Measurements from ENCODE around the gene SWAP70. TPM values are rescaled to one million over a fixed set of nuclear protein-coding genes. Genes with fewer than 3 reads are reported as not detected.
"Not testable (repeated sequence)": the region's sequence is repeated elsewhere in the genome, so short reads cannot be mapped to it uniquely, and the experiment has no call there.

SWAP70 gene
- total RNA-seq, 1 experiment from 2014 or later, result 25.6 TPM

DNA sequence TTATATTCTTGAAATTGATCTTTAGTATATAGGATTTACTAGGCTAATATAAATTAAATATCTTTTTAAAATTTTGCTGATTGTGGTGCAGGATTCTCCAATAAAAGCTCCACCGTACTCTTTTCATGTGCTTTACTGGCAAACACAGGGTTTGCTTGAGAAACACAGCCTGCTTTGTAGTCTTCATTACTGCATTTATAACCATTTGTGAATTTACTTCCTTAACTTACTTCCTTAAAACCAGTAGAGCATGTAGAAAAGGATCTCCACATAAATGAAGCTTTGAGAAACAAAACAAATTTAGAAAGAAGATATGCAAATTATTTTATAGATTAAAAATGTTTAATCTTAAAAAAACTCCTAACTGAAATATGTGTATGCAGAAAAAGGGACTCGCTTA is 28.8 kb downstream of the SWAP70 start:
- no peak for DNase-seq (ENCODE audit: low read depth)

DNA sequence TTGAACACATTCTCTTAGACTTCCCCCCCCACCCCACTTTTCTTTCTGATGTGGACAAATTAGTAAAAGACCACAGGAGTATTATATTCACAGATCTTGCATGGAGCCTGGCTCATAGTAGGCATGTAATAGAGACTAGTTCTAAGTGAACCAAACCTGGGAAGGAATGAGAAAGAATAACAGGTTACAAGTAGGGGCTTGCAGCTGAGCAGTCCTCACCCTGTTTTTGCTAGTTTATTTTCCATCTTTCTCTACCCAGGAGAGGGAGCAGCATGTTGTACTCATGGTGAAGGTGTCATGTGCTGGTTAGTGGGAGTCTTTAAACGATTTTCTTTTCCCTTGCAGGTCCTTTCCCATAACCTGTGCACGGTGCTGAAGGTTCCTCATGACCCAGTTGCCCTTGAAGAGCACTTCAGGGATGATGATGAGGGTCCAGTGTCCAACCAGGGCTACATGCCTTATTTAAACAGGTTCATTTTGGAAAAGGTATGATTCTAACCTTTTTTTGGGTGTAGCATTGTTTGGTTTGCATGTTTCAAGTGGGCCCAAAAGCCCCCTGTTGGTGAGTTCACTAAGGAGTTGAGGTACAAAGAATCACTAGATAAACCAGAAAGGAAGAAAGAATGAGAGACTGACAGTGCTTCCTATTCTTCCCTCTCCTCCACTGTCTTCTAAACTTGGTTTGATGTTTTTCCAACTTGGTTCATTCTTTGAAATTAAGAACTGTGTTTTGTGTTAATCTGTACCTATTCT is 30.1 kb downstream of the SWAP70 start:
- no peak for DNase-seq (ENCODE audit: low read depth)

DNA sequence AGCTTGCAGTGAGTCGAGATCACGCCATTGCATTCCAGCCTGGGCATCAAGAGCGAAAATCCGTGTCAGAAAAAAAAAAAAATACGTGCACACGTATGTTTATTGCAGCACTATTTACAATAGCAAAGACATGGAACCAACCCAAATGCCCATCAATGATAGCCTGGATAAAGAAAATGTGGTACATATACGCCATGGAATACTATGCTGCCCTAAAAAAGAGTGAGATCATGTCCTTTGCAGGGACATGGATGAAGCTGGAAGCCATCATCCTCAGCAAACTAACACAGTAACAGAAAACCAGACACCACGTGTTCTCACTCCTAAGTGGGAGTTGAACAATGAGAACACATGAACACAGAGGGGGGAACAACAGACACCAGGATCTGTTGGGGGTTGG is 31.4 kb downstream of the SWAP70 start:
- DNase-seq (ENCODE audit: low read depth), result not testable (repeated sequence)

DNA sequence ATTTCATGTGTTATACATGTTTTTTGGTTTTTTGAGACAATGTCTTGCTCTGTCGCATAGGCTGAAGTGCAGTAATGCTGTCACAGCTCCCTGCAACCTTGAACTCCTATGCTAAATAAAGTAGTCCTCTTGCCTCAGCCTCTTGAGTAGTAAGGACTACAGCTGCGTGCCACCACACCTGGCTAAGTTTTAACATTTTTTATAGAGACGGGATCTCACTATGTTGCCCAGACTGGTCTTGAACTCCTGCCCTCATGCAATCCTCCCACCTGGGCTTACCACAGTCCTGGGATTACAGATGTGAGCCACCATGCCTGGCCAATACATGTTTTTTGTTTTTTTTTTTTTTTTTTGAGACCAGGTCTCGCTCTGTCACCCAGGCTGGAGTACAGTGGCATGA is 33.9 kb downstream of the SWAP70 start:
- DNase-seq (ENCODE audit: low read depth), result no peak

DNA sequence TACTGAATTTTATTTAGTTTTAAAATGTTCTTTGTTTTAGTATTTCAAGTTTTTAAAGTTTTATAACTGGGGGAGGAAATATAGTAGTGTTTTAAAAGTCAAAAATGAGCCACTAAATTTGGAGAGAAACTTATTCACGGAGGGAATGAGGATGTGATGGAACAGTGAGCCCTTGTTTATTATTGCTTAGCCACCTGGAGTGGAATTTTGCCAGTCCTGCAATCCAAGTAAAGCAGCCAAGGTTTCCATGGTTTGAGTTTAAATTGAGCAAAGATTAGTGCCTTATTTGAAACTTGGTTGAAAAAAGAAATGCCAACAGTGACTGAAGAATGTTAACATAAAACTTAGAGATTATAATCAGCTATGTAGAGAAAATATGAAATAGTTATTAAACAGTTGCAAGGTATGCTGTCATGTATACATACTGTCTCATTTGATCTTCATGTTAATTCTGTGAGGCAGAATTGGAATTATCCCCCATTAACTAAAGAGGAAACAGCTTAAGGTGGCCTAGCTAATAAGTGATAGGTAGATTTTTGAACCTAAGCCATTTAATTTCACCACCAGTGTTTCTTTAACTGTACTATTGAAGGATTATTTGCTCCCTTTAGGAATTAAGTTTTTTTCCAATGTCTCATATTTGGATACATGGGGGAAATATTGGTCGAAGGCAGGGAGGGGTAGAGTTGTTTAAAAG is 36.4 kb downstream of the SWAP70 start:
- DNase-seq (ENCODE audit: low read depth), result no peak

DNA sequence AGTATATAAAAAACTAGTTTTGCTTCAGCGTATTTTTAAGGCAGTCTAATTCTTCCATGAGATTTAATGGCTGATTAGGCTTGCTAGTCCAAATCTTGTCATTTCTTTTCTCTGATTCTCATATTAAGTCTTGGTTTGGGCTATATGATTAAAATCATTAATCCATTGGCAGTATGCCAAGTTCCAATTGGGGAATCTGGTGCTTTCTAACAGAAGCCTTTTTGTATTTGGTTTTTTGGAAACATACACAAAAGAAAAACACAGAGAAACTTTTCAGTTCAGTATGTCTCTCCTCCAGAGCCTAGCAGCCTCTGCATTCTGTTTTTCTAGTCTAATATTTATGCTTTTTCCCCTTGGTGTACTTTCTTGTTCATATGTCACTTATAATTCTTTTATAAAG is 37.9 kb downstream of the SWAP70 start:
- DNase-seq (ENCODE audit: low read depth), result no peak

DNA sequence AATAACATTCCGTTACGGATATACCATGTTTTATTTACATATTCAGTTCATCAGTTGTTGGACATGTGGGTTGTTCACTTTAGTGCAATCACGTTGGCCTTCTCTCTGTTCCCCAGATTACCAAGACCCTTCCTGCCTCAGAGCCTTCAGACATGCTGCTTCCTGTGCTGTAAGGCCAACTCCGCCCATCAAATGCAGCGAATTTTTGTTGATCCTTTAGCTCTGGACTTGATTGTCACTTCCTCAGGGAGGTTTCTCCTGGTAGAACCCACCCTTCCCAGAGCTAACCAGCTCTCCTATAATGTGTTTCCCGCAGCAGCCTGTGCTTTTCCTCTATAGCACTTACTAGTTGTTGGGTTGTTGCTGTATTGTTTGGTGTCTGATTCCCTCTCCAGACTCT is 39.4 kb downstream of the SWAP70 start:
- DNase-seq (ENCODE audit: low read depth), result no peak

DNA sequence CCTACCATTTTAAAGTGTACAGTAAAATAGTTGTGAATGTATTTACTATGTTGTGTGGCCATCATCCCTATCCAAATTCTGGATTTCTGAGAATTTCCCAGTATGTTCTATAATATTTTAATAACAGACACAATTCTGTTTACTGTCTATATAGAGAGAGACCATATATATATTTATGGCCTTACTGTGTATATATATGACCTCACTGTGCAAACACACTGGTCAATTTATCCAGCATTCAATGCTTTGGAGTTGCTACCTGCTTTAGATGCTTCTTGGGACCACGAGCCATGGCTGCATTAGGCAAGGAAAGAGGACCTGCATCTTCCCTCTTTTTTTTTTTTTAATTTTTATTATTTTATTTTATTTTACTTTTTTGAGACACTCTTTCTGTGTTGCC is 40.2 kb downstream of the SWAP70 start:
- DNase-seq (ENCODE audit: low read depth), result no peak

DNA sequence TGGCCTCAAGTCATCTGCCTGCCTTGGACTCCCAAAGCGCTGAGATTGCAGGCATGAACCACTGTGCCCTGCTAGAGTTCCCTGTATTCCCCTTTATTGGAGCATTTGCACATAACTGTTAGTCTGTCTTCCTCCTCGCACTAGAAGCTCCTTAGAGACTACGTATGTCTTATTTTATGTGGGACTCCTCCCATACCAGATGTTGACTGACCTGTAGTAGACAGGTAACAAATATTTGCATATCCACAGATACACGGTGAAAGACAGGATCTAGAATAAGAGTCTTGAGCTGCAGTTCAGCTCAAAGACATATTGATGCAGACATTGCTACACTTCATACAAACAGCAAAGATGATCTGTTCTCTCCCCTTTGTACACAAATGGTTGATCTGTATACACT is 40.7 kb downstream of the SWAP70 start:
- DNase-seq (ENCODE audit: low read depth), result no peak

DNA sequence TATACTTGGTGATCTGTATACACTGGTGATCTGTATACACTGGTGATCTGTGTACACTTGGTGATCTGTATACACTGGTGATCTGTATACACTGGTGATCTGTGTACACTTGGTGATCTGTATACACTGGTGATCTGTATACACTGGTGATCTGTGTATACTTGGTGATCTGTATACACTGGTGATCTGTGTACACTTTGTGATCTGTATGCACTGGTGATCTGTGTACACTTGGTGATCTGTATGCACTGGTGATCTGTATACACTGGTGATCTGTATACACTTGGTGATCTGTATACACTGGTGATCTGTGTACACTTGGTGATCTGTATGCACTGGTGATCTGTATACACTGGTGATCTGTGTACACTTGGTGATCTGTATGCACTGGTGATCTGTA is 41.5 kb downstream of the SWAP70 start:
- DNase-seq (ENCODE audit: low read depth), result not testable (repeated sequence)

DNA sequence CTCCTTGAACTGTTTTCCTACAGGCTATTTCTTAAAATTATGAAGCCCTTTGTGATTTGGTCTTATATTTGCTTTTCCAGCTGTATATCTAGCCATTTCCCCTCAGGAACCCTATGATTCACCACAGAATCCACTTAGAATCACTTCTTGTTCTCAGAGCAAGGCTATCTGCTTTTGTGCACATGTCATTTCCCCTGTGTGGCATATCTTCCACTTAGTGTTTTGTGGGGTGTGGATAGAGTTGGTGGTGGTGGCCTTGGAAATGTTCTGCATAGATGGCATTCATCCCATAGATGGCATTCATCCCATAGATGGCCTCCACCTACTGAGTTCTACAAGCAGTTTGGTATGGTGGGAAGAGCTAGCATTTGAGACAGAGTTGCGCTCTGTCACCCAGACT is 44.7 kb downstream of the SWAP70 start:
- peak; percentile 17 for DNase-seq (ENCODE audit: low read depth)

DNA sequence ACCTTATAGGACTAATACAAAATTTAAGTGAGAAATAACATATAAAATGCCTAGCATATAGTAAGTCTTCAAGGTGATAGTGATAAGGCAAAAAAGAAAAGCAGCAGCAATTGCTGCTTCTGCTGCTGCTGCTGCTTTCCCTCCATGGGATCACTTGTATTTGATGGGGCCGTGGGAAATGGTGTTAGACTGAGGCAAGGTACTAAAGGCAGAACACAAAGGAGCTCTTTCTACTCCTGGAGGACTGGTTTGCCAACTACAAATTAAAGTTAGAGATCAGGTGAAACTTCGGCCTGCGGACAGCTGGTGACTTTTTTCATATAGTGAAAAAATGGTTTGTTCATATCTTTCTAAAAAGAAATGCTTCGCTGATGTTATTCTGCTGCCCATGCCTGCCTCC is 46.3 kb downstream of the SWAP70 start:
- no peak for DNase-seq (ENCODE audit: low read depth)

DNA sequence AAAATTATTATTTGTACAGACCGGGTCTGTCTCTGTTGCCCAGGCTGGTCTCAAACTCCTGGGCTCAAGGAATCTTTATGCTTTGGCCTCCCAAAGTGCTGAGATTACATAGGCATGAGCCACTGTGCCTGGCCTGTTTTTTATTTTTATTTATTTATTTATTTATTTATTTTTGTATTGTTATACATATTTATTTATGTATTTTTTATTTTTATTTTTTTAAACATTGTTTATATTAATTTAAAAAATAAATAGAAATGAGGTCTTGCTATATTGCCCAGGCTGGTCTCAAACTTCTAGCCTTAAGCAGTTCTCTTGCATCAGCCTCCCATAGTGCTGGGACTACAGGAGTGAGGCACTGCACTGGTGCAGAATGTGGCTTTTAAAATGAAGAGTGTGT is 47.0 kb downstream of the SWAP70 start:
- DNase-seq (ENCODE audit: low read depth), result no peak

DNA sequence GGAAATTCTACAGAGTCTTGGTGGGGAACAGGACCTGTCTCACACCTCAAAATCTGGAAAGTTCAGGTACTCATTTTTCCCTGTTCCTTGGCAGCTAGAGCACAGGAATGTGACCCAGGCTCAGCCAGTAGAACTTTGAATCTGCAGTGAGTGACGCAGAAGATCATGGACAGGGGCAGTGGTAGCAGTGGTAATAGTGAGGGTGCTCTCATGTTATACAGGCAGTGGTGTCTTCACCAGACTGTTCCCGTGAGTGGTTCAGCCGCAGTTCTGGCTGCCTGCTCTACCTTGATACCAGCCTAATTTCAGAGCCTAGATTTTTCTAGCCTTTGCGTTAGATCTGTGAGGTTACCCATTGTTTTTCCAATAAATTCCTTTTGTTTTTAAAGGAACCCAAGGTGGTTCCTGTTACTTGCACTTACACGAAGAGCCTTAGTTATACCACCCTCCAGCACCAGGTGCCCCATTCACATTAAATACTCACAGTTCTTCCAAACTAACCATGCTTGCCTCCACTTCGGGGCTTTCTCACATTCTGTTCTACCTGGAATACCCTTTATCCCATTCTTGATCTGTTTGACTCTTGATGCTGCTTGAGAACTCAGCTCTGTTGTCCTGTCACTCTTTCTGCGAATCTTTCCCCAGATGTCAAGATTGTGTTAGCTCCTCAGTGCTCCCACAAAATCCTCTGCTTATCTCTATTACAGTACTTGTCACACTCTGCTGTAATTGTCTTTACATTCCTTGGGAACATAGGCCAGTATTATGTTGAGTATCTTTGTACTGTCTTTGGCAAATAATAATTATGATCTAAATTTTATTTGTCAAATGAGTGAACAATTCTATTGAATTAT is 47.8 kb downstream of the SWAP70 start:
- DNase-seq (ENCODE audit: low read depth), result no peak

DNA sequence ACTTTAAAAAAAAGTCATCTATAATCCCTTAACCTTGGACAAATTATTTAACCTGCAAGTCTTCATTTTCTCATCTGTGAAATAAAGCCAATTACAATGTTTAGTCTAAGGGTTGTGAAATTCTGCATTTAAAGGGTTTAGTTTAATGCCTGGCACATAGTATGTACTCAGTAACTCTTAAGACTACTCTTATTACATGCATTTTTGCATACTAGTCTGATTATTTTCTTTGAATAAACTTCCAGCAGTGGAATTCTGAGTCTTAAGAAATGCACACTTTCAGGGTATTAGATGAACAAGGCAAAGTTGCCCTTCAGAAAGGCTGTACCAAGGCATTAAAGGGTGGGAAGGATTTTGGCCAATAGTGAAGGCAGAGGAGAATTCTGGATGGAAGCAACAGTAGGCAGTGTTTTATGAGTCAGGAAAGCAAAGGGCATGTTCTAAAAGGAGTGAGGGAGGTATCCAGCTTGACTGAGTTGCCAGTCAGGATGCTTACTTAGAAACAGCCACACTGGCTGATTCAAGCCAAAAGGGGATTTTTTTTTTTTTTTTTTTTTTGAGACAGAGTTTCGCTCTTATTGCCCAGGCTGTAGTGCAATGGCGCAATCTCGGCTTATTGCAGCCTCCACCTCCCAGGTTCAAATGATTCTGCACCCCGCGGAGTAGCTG is 50.5 kb downstream of the SWAP70 start:
- peak; percentile 5 for DNase-seq (ENCODE audit: low read depth)

DNA sequence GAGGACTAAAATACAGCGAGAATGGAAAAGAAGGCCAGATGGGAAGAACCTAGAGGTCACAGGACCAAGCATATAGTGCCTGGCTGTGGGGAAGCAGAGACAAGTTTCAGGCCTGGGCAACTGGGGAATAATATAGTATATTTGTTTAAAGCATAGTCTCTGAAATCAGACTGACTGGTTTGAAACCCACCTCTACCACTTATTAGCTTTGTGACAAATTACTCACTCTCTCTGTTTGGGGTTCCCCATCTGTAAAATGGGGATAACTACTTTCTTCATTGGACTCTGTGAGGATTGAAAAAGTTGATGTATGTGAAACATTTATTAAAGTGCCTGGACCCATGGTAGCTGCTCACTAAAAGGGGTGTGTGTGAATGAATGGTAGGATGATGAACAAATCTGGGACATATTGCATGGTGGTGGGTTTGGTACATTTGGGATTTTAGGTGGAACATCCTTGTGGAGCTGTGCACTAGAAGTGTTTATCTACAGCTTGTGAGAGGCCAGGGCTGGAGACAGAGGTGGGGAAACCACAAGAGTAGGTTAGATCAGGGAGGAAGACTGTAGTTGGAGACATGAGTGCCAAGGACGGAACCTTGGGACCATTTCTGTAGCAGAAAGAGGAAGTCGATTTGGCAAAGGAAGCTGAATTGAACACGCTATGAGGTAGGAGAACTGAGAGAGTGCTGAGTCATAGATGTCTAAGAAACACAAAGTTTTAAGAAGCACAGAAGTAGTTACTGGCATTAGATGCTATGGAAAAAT is 52.6 kb downstream of the SWAP70 start:
- peak; percentile 82 for DNase-seq (ENCODE audit: low read depth)

DNA sequence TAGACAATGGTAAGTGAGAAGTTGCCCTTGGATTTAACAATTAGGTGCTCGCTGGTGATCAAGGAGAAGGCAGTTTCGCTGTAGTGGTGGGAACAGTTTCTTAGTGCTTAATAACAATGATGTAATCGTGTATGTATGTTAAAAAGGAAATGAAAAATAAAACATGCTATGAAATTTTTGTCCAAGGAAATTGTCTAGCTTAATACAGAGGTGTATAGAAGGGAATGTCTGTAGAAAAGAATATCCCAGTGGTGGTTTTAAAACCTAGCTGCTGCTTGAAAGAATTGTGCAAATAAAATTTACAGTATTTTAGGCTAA is 53.1 kb downstream of the SWAP70 start:
- DNase-seq (ENCODE audit: low read depth), result no peak

DNA sequence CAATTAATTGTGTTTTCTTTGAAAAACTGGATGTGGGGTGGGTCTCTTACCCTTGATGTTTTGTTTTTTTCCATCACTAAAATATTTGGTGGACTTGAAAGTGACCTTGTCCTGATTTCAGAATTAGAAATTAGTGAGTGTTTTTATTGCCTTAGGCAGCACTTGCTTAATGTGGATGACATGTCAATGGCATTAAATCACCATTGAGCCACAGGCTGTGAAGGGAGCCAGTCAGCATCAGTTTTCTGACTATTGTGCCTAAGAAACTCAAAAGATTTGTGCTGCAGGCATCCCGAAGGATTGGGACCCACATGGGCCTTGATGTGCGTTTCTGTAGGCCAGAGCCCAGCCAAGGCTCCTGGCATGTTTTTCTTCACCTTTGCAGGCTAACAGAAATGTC is 53.8 kb downstream of the SWAP70 start:
- peak; percentile 45 for DNase-seq (ENCODE audit: low read depth)

DNA sequence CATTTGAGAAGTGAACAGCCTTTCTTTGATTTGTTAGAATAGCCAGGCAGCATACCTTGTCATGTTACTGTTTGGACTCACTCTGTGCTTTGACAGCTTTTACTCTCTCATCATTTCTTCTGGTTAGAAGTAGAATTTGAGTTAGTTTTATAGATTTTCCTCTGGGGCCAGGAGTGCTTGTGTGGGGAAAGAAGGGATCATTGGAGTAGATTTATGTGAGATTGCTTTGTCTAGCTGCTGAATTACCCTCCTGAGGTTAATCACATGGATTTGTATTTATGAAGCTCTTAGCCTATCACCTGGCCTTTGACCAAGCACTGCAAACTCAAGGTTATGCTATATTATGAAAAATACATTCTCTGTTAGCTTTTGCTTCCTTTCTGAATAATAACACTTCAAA is 54.3 kb downstream of the SWAP70 start:
- no peak for DNase-seq (ENCODE audit: low read depth)

DNA sequence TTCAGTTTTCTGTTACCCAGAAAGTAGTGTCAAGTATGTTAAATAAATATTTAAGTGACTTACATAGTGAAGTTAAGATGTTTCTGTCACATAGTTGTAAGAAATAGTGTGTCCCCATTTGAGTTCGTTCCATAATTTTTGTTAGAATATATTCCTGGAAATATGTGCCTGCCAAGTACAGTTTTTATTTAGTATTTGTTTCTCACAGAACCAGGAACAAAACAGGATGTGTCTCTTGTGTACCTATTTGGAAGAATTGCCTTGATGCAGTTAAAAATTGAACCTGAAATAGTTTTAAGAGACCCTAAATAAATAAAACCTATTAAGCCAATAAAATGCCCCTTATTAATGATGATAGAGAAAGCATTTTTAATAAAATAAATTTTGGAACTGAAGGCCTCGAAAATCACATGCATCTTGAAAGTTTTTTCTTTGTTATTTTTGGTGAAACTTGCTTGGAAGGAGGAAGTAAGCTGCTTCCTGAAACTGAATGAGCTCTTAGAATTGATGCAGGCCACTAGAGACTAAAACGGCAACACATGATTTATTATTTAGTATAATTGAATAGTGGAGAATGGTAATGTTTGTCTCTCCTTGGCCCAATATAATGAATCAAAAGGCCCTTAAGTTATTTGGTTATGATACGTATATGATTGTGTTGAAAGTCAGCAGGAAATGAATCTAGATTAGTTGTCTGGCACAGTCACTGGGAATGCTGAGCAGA is 55.9 kb downstream of the SWAP70 start:
- no peak for DNase-seq (ENCODE audit: low read depth)

DNA sequence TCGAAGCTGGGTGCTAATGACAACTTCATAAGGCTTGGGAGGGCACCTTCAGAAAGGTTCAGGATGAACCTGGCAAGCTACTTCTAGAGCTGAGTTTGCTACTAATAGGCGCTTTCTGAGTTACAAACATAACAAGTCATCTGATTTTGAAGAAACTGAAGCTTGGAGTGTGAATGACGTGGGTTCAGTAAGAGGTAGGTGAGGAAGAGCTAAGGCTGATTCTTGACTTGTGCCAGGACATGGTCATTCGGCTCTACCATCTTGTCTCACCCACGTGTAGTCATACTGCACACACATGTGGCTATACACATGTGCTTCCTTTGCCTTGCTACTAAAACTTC is 56.4 kb downstream of the SWAP70 start:
- DNase-seq (ENCODE audit: low read depth), result no peak
